CD4-positive, alpha-beta T cell treated with Interleukin-15 for 1 hour (primary cell): Measurements from ENCODE around the gene COL27A1.
"Not testable (repeated sequence)": the region's sequence is repeated elsewhere in the genome, so short reads cannot be mapped to it uniquely, and the experiment has no call there.

Source experiments
- DNase-seq: peaks from one replicate; pipeline ENCODE4 v3.0.0-alpha.2; 2020

The COL27A1 gene

DNA sequence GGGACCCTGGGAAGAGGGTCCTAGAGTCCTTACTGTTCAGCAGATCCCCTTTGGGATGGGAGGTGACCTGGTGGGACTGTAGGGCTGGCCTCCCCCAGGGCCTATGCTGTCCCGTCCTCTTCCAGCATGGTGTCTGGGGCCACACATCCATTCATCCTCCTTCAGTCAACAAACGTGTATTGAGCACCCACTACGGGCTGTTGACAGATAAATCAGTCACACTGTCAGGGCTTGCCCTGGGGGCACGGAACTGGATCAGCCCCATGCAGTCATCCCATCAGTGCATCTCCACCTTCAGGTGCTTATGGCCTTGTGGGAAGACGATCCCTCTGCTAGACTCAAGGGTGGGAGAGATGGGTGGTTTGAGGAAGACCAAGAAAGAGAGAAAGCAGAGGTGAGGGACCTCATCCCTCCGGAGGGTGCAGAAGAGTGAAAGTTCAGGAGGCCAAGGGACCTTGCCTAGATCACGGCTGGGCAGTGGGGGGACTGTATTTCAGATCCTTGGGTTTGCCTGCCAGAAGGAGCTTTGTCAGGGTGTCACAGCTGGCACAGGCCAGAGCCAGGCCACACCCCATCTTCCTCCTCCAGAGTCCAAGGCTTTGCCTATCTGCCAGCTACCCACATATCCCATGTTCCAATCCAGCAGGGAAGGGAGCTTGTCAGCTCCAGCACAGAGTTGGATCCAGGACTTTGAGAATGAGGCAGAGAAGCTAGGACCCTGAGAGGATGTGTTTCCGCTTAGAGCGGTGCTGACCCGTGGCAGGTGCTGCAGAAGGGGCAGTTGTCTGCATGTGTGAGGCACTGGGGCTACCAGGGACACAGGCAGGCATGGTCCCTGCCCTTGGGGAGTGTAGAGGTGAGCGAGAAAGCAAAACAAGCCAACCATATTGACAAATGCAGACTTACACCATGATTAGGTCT, 30.5 kb downstream of the COL27A1 start:
- no peak for DNase-seq

DNA sequence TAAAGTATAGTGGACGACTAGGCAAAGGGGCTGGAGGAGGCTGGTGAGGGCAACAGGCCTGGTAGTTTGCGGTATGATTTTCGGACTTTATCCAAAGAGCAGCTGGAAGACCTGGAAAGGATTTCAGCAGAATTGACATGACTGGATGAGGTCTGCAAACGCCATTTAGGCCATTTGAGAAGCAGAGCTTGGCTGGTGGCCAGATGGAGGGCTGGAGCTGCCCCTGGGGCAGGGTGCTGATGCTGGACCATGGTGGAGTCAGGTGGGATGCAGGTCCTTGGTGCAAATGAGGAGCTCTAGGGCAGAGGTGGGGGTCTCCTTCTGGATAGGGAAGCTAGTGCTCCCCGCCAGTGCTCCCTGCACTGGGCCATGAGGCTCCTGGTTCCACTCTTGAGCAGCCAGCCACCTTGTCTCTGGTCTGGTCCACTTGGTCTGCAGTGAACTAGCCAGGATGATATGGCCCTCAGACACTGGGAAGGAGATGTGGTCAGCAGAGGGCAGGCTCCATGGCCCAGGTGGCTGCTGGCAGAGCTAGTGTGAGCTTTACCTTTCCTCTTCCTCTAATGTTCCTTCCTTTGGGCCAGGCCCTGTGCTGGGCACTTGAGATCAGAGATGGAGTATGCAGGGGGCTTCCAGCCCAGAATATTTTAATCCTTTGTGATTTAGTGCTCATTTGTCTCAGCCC, 31.4 kb downstream of the COL27A1 start:
- DNase-seq: no peak

DNA sequence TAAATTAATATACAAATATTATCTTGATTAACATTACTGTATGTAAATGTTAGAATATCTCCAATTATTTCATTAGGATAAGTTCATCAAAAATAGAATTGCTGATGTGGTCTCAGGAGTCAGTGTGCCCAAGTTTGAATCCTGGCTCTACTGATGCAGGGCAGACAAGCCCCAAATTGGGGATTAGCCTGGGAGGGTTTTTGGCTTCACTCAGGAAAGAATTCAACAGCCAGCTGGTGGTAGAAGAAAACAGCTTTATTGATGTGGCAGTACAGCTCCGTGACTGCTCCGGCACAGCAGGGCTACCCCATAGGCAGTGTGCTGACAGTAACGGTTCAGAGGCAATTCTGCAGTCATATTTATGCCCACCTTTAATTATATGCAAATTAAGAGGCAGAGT, 32.5 kb downstream of the COL27A1 start:
- no peak for DNase-seq

DNA sequence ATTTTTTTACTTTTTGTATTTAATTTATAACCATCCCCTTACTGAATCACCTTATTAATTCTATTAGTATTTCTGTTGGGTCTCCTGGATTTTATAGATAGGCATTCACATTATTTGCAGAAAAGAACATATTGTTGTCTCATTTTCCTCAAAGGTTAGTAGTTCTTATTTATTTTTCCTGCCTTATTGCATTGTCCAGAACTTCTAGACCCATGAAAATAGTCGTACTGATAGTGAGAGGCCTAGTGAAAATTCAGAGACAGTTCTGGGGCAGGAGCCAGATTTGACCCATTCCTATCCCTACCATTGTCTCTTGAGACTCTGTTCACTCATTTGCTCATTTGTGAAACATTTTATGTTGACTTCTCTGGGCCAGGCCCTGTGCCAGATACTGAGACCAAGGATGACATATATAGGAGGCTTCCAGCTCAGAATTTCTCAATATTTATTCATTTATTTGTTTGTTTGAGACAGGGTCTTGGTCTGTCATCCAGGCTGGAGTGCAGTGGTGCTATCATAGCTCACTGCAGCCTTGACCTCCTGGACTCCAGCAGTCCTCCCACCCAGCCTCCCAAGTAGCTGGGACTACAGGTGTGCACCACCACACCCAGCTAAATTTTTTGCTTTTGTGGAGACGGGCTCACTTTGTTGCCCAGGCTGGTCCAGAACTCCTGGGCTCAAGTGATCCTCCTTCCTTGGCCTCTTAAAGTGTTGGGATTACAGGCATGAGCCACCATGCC, 34.7 kb downstream of the COL27A1 start:
- no peak for DNase-seq

DNA sequence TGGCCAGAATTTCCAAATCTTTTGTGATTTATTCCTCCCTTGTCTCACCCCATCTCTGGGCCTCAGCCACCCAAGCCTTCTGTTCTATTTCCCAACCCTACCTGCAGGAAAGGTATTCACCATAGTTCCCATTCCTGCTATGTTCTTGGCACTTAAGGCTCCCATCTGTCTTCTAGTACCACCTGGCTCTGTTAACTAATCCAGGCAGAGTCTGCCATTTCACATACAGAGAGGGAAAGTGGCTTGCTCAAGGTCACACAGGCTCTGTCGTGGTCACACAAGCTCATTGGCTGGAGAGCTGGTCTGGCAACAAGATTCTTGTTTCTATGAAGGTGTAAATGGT, 35.2 kb downstream of the COL27A1 start:
- no peak for DNase-seq

DNA sequence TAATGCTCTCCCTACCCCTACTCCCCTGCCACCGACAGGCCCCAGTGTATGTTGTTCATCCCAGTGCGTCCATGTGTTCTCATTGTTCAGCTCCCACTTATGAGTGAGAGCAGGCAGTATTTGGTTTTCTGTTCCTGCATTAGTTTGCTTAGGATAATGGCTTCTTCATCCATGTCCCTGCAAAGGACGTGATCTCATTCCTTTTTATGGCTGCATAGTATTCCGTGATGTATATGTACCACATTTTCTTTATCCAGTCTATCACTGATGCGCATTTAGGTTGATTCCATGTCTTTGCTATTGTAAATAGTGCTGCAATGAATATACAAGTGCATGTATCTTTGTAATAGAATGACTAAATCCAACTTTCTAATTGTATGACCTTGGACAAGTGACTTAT, 36.1 kb downstream of the COL27A1 start:
- DNase-seq: not testable (repeated sequence)

DNA sequence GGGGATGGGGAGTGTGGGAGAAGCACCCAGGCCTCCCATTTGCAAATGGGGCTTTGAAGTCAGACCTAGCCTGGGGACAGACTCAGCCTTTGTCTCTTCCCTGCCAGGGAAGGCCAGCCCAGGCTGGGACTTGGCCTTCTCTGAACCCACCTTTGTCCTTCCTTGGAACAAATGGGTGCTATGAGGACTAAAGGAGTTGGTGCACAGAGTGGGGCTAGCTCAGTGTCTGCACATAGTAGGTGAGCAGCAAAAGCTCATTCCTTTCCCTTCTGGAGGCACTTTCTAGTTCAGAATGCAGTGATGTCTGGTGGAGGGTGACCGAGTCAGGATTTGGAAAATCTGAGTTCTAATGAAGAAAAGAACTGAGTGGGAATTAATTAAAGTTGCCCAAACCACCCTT, 37.2 kb downstream of the COL27A1 start:
- DNase-seq: no peak

DNA sequence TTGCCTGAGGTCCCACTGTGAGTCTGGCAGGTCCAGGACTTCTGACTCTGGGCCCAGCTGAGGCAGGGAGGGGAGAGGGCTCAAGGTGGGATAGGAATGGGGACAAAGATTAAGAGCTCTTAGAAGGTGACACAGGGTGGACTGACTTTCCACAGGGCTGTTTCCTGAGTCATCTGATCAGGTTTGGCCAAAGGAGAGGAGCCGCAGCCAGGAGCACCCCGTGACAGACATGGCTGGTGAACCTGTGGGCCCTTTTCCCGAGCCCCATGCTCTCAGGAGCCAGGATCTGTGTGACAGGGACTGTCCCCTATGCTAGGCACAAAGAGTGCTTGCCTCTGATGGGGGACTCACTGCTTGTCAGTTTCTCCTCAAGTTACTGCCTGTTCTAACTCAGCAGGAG, 37.8 kb downstream of the COL27A1 start:
- no peak for DNase-seq

DNA sequence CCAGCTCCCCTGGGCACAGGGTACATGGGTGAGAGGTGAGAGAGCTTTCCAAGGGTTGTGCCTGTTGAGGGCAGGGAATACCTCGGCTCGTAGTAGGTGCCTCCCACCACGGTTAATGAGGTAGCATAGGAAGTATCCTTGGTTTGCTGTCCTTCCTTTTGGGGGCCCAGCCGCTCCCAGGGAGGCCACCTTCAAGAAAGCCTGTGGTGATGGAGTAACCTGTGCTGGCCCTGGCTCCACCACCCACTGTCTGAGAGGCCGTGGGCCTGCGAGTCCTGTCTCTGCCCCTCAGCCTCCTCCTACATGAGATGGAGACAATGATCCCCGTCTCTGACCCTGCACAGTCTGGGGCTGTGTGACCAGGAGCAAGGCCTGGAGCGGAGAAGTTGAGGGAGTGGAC, 40.8 kb downstream of the COL27A1 start:
- no peak for DNase-seq

DNA sequence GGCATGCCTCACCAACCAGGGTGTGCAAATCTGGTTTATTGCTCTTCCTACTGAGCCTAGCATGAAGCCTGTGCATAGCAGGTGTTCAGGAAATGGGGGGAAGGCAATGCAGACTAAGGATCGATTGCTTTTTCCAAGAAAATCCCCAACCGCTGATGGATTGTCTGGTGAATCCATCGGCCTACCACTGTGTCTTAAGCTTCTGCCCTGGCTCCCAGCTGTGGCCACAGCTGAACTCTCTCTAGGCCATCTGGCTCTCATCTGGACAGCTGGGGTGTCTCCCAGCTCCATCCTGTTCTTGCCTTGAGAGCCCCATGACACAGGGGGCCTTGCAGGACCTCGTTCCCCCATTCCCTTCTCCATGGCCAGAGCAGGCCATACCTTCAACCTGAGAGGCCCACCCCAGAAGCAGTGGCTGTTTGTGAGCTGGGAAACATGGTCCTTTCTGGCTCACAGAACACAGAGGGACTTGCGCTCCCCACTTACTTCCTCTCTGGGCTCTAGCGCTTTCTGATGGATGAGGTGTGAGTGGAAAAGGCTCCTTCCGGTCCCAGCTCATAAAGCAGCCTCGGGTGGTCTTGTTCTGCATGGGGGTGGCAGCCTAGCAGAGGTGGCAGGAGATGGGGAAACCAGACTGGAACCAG, 41.8 kb downstream of the COL27A1 start:
- no peak for DNase-seq

DNA sequence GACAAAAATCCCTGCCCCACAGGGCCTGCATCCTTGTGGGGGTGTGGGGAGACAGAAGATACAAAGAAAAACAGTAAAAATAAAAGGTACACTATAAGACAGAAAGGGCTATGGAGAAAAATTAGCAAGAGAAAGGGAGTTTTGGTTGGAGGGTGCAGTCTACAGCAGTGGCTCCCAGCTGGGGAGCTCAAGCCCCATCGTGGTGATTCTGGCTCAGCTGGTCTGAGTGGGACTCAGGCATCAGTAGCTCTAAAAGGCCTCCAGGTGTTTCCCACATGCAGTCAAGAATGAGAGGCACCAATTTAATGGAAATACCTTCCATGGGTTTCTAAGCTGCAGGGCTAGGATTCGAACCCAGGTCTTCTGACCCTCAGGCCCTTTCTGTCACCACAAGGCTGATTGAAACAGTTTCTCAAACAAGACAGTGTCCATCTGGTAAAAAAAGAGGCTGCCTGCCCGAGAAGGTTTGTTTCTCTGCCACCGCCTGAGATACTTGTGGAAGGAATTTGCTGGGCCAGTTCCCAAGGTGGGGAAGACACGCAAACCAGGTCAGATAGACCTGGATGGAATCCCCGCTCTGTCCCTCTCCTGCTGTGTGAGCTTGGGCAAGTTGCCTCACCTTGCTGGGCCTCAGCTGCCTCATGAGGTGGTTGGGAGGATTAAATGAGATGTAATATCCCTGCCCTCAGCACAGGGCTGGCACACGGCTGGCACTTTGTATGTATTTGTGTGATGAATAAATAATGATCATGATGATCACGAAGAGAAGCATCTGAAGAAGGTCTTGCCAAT, 43.1 kb downstream of the COL27A1 start:
- no peak for DNase-seq

DNA sequence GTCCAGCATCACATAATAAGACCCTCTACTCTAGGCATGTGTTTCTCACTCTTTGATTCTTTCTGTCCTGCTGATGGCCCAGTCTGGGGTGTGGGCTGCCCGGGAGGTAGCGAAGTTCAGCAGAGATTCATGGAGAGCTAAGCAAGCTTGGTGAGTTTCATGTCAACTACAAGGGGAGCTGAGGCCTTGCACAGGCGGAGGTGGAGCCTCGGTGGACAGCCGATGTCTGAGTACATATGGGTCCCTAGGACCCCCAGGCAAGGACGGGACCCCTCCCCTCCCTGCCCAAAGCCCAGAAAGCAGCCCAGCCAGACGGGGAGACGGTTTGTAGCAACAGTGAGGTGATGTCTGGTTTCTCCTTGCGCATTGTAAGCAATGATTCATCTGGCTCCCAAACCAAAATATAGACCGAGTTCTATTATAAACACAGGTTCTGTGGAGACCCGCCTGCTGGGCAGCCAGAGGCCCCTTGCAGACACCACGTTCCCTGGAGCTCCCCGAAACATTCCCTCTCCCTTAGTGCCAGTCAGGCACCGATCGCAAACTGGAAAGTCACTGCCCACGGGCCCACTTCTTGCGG, 45.5 kb downstream of the COL27A1 start:
- no peak for DNase-seq

DNA sequence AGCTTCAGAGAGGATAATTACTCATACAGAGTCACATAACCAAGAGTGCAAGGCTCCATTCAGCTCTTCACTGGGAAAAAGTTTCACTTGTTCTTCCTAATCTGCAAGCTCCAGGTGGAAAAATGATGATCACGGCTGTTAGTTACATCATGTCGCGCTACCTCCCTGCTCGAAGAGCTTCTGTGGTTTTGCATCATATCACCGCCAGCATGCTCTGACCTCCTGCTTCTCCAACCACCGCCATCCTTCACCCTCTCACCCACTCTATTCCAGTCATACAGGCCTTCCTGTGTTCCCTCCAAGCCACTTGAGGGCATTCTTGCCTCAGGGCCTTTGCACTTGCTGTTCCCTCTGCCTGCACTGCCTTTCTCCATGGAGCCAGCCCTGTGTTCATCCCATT, 47.1 kb downstream of the COL27A1 start:
- no peak for DNase-seq

DNA sequence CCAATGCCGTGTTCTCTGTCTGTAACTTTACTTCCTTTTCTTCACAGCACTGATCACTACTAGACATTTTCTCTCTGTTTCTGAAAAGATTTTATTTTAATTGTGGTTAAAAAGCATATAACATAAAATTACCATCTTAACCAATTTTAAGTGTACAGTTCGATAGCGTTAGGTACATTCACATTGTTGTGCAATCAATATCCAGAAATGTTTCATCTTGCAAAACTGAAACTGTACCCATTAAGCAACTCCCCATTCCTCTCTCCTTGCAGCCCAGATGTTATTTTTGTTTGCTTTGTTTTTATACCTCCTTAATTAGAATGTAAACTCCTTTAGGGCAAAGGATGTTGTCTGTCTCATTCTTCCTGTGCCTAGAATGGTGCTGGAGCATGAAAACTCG, 47.5 kb downstream of the COL27A1 start:
- DNase-seq: no peak

DNA sequence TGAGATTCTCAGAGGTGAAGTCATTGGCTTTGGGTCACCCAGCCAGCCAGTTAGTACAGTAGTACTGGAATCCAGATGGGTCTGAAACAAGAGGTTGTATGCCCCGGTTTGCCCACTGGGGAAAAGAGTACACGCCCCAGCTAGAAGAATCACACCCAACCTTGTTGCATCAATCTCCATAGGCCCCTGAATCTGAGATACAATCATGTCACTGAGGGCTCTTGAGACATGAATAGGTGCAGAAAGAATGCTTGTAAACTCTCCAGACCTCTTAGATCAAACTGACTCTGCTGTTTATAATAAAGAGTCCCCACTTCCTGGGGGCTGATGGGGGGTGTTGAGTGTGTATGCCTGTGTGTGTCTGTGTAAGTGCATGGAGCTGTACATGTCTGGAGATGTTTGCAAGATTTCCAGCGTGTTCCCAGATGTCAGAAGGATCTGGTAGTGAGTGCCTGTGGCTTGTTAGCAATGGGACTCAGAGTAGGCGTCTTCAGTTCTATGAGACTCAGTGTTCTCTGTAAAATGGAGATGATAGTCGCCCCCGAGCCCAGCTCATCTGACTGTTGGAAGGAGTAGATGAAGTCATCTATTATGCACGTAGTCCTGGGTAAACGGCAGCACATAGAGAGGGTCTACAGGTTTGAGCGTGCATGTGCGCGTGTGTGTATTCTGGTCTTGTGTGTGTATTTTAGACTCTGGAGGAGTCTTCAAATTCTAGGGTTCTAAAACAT, 48.2 kb downstream of the COL27A1 start:
- DNase-seq: no peak

DNA sequence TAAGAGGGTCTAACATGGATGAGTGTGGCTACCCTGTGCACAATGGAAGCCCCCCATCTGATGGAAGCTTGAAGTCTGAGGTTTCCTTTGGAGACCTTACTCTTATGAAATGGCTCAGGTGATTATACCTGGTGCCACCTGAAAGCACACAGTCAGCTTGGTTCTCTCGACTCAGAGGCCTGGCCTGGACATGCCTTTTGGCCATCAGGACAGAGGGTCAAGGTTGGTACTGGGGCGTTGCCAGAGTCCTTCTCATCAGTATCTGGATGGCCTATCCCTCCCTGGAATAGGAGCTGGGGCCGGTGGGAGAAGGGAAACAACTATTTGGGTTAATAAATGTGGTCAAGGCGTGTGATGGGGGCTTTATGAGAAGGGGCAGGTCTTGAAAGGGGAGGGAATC, 48.9 kb downstream of the COL27A1 start:
- no peak for DNase-seq

DNA sequence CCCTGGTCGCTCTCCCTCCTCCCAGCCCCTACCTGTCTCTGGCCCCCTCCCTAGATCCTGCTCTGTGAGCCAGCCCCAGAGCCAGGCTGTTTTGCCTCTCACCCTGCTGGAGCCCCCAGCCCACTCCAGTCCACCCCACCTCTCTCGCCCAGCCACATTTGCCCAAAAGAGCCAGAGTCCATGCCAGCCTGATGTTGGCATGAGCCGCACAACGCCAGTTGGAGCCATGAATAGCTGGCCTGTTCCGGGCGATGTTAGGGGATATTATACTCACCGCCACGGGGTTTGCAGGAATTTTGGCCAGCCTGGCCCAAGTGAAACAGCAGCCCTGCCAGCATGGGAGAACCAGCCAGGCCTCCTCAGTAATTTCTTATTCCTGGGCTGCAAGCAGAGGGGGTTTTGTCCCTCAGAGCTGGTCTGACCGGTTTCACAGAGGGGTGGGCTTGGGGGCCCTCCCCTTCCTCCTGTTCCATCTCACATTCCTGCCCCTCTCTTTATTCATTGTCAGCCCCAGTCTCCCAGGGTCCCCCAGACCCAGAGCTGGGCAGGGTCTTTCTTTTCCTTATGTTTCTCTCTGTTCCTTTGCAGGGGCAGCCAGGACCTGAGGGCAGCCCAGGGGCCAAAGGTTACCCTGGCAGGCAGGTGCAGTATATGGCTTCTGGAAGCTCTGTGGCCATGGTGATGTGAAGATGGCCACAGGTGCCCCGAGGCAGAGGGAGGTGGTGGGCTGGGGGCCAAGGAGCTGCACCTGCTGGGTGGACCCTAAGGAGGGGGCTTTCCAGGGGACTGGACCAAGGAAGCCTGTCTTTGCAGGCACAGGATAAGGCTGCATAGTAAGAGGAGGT, 50.1 kb downstream of the COL27A1 start:
- DNase-seq: no peak

DNA sequence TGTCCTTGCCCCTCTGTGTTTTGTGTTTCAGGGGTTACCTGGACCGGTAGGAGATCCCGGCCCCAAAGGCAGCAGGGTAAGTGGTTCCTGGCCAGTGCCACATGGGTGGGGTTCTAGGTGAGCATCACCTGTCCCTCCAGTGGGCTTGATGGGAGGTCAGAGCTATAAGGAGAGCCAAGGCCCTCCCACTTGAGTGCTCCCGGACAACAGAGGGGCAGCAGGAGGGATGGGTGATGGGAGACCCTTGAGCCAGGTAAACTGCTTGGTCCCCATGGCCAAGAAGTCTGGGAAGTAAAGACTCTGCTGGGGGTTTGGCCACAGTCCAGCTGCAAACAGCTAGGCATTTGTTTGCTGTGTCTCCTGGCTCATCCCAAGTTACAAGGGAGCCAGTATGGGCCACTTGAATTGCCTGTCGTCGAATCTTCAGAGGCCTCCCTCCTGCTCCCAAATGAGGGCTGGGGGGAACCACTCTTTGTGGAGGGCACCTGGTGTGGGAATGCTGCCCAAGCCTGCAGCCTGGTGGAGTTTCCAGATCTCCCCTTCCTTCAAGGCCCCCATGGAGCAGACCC, 51.0 kb downstream of the COL27A1 start:
- DNase-seq: no peak

DNA sequence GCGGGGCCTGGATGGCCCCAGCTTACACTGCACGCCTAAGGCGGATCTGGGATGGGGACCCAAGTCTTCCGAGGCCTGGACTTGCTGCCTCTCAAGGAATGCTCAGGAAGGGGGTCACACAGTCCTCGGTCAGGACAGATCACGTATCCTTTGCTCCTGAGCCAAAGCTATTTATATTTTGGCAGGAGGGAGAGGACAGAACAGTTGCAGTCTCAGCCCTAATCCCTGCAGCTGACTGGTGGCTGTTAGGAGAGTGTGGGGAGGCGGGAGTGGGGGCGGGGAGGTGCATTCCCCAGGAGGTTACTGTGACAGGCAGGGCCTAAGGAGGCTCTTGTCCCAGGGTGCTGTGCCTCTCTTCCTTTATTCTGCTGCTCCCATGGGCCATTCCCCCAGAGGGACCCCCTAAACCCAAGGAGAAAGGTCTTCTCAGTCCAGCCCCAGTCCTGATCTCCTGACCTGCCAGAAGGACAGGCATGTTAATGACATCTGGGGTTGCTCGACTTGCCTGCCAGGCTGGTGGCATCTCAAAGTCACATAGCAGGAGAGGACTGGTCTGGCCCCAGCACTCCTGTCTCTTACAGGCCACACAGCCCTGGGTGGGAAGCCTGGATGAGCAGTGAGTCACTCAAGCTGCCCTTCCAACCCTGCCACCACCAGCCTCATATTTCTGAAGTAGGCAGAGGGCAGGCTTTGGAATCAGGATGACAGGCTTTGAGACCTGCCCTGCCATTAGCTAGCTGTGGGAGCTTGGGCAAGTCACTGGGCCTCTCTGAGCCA, 51.9 kb downstream of the COL27A1 start:
- no peak for DNase-seq
